ENCODE data around the gene TLR2.

GRCh38 chr4:153663667-153664066 is 20.4 kb upstream of the TLR2 start:
- TF ChIP-seq CTCF (conservative IDR thresholded peaks at IDR 0.05) (no peak), ZFX (IDR thresholded peaks at IDR 0.05) (no peak)
